Ovary (tissue), 1 donor: ENCODE measurements around the gene SERAC1.

Experiments
- EP300 ChIP-seq: sonication (generic); formaldehyde crosslinking; IDR thresholded peaks from one replicate; pipeline ENCODE4 v1.6.1; 2017; ENCODE audit warnings: antibody characterized with exemption
- POLR2A ChIP-seq: fragments of 450-650 bp; IDR thresholded peaks from one replicate; pipeline ENCODE4 v1.6.1; 2017; ENCODE audit warnings: antibody characterized with exemption, mild to moderate bottlenecking, moderate library complexity

DNA sequence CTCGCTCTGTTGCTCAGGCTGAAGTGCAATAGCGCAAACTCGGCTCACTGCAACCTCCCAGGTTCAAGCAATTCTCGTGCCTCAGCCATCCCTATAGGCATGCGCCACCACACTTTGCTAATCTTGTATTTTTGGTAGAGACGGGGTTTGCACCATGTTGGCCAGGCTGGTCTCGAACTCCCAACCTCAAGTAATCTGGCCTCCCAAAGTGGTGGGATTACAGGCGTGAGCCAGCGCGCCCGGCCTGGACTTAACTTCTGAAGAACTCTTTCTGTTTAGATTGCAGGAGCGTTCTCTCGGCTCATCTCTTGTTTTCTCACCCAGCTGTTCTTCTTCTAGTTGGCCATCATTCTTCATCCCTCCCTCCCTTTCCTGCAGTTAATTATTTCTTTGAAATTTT is 30.4 kb upstream of the SERAC1 start:
- TF ChIP-seq EP300 (no peak), POLR2A (no peak)
